IMR-90 (cell line): ENCODE data around the gene RERE. TPM values are rescaled to one million over a fixed set of nuclear protein-coding genes. Genes with fewer than 3 reads are reported as not detected.

Source experiments
- ATAC-seq: fragments of 200-7000 bp; cut with Tn5 transposase; 2 replicates; pipeline ENCODE4 v1.9.1; 2020; ENCODE audit warnings: low read depth, mild to moderate bottlenecking, moderate library complexity
- BruUV-seq: library from RNA; stranded (reverse); fragments of 400-500 nt; replicated peaks from 2 replicates; lab custom pipeline; 2021; lab: Mats Ljungman, UMichigan
- CTCF ChIA-PET: fragments of 300-600 bp; formaldehyde crosslinking; extraction: SDS; loops from one replicate; lab custom pipeline; 2021; ENCODE audit warnings: antibody characterized with exemption; lab: Yijun Ruan, JAX
- POLR2A ChIA-PET: fragments of 300-600 bp; sonication (Branson Sonifier 250); formaldehyde crosslinking; loops from one replicate; lab custom pipeline; 2022; ENCODE audit warnings: antibody characterized with exemption; ENCODE audit not compliant: unreplicated experiment; lab: Charles Lee
- DNase-seq: peaks from one replicate; pipeline ENCODE4 v3.0.0; 2013
- H2AFZ ChIP-seq: replicated peaks from 2 replicates; pipeline ENCODE3; 2013; ENCODE audit warnings: low read length, mild to moderate bottlenecking; ENCODE audit not compliant: poor library complexity
- H2AK5ac ChIP-seq: 2 replicates; pipeline ENCODE4 v1.6.1; 2013; ENCODE audit warnings: low read depth, low read length, inconsistent platforms
- H2AK9ac ChIP-seq: replicated peaks from 2 replicates; pipeline ENCODE3; 2013; ENCODE audit warnings: mild to moderate bottlenecking, low read depth, low read length, moderate library complexity; ENCODE audit not compliant: poor library complexity
- H2BK120ac ChIP-seq: 2 replicates; pipeline ENCODE4 v1.6.1; 2013; ENCODE audit warnings: low read depth, low read length, inconsistent platforms
- H2BK15ac ChIP-seq: 3 replicates; pipeline ENCODE4 v1.6.1; 2013; ENCODE audit warnings: low read depth, low read length, inconsistent platforms
- H2BK20ac ChIP-seq: 2 replicates; pipeline ENCODE4 v1.6.1; 2013; ENCODE audit warnings: low read depth, mild to moderate bottlenecking, inconsistent platforms, low read length, moderate library complexity
- H2BK5ac ChIP-seq: 2 replicates; pipeline ENCODE4 v1.6.1; 2013; ENCODE audit warnings: mild to moderate bottlenecking, low read depth, low read length, inconsistent platforms; ENCODE audit not compliant: poor library complexity, severe bottlenecking
- H3K14ac ChIP-seq: replicated peaks from 2 replicates; pipeline ENCODE4 v1.6.1; 2013; ENCODE audit warnings: low read depth, low read length, inconsistent platforms
- H3K18ac ChIP-seq: 2 replicates; pipeline ENCODE4 v1.6.1; 2013; ENCODE audit warnings: low read depth, low read length, control low read depth
- H3K23ac ChIP-seq: 2 replicates; pipeline ENCODE4 v1.6.1; 2013; ENCODE audit warnings: low read depth, low read length, inconsistent platforms
- H3K27ac ChIP-seq: 2 replicates; pipeline ENCODE4 v1.5.1; 2013; ENCODE audit warnings: mild to moderate bottlenecking, control low read depth, low read length; ENCODE audit not compliant: insufficient read depth
- H3K27me3 ChIP-seq: 2 replicates; pipeline ENCODE4 v1.6.1; 2013; ENCODE audit warnings: low read length; ENCODE audit not compliant: control insufficient read depth, insufficient read depth
- H3K36me3 ChIP-seq: 2 replicates; pipeline ENCODE4 v1.6.1; 2013; ENCODE audit warnings: low read length, mixed read lengths; ENCODE audit not compliant: control insufficient read depth, insufficient read depth
- H3K4ac ChIP-seq: 2 replicates; pipeline ENCODE4 v1.6.1; 2013; ENCODE audit warnings: low read depth, low read length, inconsistent platforms
- H3K4me1 ChIP-seq: 2 replicates; pipeline ENCODE4 v1.6.1; 2013; ENCODE audit warnings: low read length, mixed read lengths; ENCODE audit not compliant: control insufficient read depth, insufficient read depth
- H3K4me2 ChIP-seq: 2 replicates; pipeline ENCODE4 v1.6.1; 2013; ENCODE audit warnings: low read depth, mild to moderate bottlenecking, control low read depth, low read length, moderate library complexity
- H3K4me3 ChIP-seq: 2 replicates; pipeline ENCODE4 v1.5.1; 2013; ENCODE audit warnings: low read depth, mild to moderate bottlenecking, control low read depth, low read length, moderate library complexity; ENCODE audit not compliant: insufficient read depth
- H3K56ac ChIP-seq: 2 replicates; pipeline ENCODE4 v1.6.1; 2013; ENCODE audit warnings: low read length, inconsistent platforms; ENCODE audit not compliant: insufficient read depth; ENCODE audit errors: extremely low read depth
- H3K79me1 ChIP-seq, 2 experiments: 2 replicates each; pipeline ENCODE4 v1.6.1; 2013; ENCODE audit warnings: low read length in 2 of 2, inconsistent platforms in 1 of 2, low read depth in 1 of 2
- H3K9ac ChIP-seq: 2 replicates; pipeline ENCODE4 v1.6.1; 2013; ENCODE audit warnings: low read depth, low read length, control low read depth
- H3K9me1 ChIP-seq: 2 replicates; pipeline ENCODE4 v1.6.1; 2013; ENCODE audit warnings: low read length, inconsistent platforms; ENCODE audit not compliant: insufficient read depth
- H3K9me3 ChIP-seq: 2 replicates; pipeline ENCODE4 v1.6.1; 2013; ENCODE audit warnings: low read length; ENCODE audit not compliant: control insufficient read depth, insufficient read depth
- H4K20me1 ChIP-seq: 2 replicates; pipeline ENCODE4 v1.6.1; 2013; ENCODE audit warnings: low read length, inconsistent platforms; ENCODE audit not compliant: insufficient read depth
- H4K5ac ChIP-seq: 2 replicates; pipeline ENCODE4 v1.6.1; 2013; ENCODE audit warnings: mild to moderate bottlenecking, low read depth, low read length, control low read depth
- H4K8ac ChIP-seq, 2 experiments: 2 replicates each; pipeline ENCODE4 v1.6.1; 2013; ENCODE audit warnings: low read depth in 2 of 2, low read length in 2 of 2, control low read depth in 1 of 2, inconsistent platforms in 1 of 2
- H4K91ac ChIP-seq: 2 replicates; pipeline ENCODE4 v1.6.1; 2013; ENCODE audit warnings: low read depth, low read length, inconsistent platforms; ENCODE audit not compliant: insufficient read depth
- BHLHE40 ChIP-seq: fragments of 150-350 bp; IDR thresholded peaks from 2 replicates; pipeline ENCODE4 v1.6.1; 2016; ENCODE audit warnings: mild to moderate bottlenecking, low read depth, low read length
- CHD1 ChIP-seq: IDR thresholded peaks from 2 replicates; pipeline ENCODE4 v1.6.1; 2012; ENCODE audit warnings: low read depth, low read length, improper control_type of control experiment
- ELK1 ChIP-seq: fragments of 150-350 bp; IDR thresholded peaks from 2 replicates; pipeline ENCODE4 v1.6.1; 2016; ENCODE audit warnings: low read depth, mild to moderate bottlenecking, low read length, moderate library complexity, borderline replicate concordance
- FOS ChIP-seq: fragments of 150-350 bp; IDR thresholded peaks from 2 replicates; pipeline ENCODE4 v1.6.1; 2016; ENCODE audit warnings: low read depth, low read length
- MAFK ChIP-seq: IDR thresholded peaks from 2 replicates; pipeline ENCODE4 v1.6.1; 2012; ENCODE audit warnings: low read depth, low read length, improper control_type of control experiment
- MAZ ChIP-seq: IDR thresholded peaks from 2 replicates; pipeline ENCODE4 v1.6.1; 2012; ENCODE audit warnings: low read depth, mild to moderate bottlenecking, low read length, improper control_type of control experiment, moderate library complexity, borderline replicate concordance
- MXI1 ChIP-seq: IDR thresholded peaks from 2 replicates; pipeline ENCODE4 v1.6.1; 2012; ENCODE audit warnings: low read depth, mild to moderate bottlenecking, low read length, moderate library complexity, borderline replicate concordance
- NFE2L2 ChIP-seq: fragments of 150-350 bp; IDR thresholded peaks from 2 replicates; pipeline ENCODE4 v1.6.1; 2016; ENCODE audit warnings: low read depth, mild to moderate bottlenecking, low read length
- POLR2A ChIP-seq: IDR thresholded peaks from 2 replicates; pipeline ENCODE4 v1.6.1; 2012; ENCODE audit warnings: mild to moderate bottlenecking, low read depth, low read length
- RAD21 ChIP-seq: IDR thresholded peaks from 2 replicates; pipeline ENCODE4 v1.6.1; 2012; ENCODE audit warnings: low read length, improper control_type of control experiment
- RFX5 ChIP-seq: IDR thresholded peaks from 2 replicates; pipeline ENCODE4 v1.8.0; 2012; ENCODE audit warnings: low read depth, mild to moderate bottlenecking, low read length, moderate library complexity
- SMC3 ChIP-seq: fragments of 150-350 bp; IDR thresholded peaks from 2 replicates; pipeline ENCODE4 v1.6.1; 2016; ENCODE audit warnings: low read depth, mild to moderate bottlenecking, antibody characterized with exemption, low read length, moderate library complexity
- USF2 ChIP-seq: fragments of 150-350 bp; IDR thresholded peaks from 2 replicates; pipeline ENCODE4 v1.6.1; 2017; ENCODE audit warnings: mild to moderate bottlenecking, antibody characterized with exemption, low read length, low read depth
- WGBS, 2 experiments: methylation state at CpG; one replicate each; pipeline versions ENCODE4 v1.1.5 to v1.1.7; 2013; ENCODE audit warnings: missing lambda C conversion rate in 2 of 2; ENCODE audit not compliant: insufficient read length in 1 of 2; ENCODE audit errors: extremely low coverage in 2 of 2; 5-methylcytosine and 5-hydroxymethylcytosine counted together
- dilution Hi-C: fragments of 300-500 bp; cut with HindIII; formaldehyde crosslinking; loops from one replicate; pipeline ENCODE4 v1.14.3; 2018; ENCODE audit warnings: low sequenced_read_pairs; ENCODE audit not compliant: unreplicated experiment
- in situ Hi-C: fragments of 300-500 bp; cut with MboI; formaldehyde crosslinking; loops from 3 replicates; pipeline ENCODE4 v1.14.3; 2019; ENCODE audit warnings: low sequenced_read_pairs, inconsistent platforms, mixed read lengths
- intact Hi-C: fragments of 100-400 bp; cut with micrococcal nuclease; formaldehyde crosslinking; loops from 2 replicates; pipeline ENCODE4 v1.10.0; 2022
- polyA plus RNA-seq, 3 experiments: library from polyadenylated mRNA; depleted of rRNA; stranded (reverse); fragments of >200 nt; gene quantifications; 2 replicates each; pipeline ENCODE4 v1.2.3, GENCODE V29; 2012; ENCODE audit warnings: low replicate concordance in 1 of 3
- total RNA-seq: library from RNA; depleted of rRNA; stranded (reverse); fragments of >200 nt; gene quantifications from 2 replicates; pipeline ENCODE4 v1.2.3, GENCODE V29; 2012
- TF ChIP-seq, protein P1 (sequence below): conservative IDR thresholded peaks from 2 replicates; pipeline ENCODE4 v1.5.1; 2012; ENCODE audit warnings: mild to moderate bottlenecking, low read depth, low read length, improper control_type of control experiment

RERE gene
- total and polyA plus RNA-seq, 2 of the 4 experiments (the other 2 are of a cell fraction), result 11.5 to 25.1 TPM

GRCh38 chr1:8456308-8456912 lies 361.0 kb downstream of the RERE start:
- dilution Hi-C loops, result no loop called here
- intact Hi-C loops, result no loop called here
- Histone ChIP-seq H2BK120ac (peak overlapping the region; percentile 54), H2BK15ac (peak overlapping the region; percentile 53; the same call in 1 of the 3 replicates), H3K4me2 (peak overlapping the region; percentile 62), H2AFZ (no peak overlapping the region), H3K4me1 (peaks cover 25% of the 10 kb centered on the region), H3K56ac (no peak overlapping the region; the same call in 1 of the 2 replicates), H3K18ac (peak overlapping the region; percentile 72), H3K14ac (peak overlapping the region; percentile 55; the same call in 1 of the 2 replicates), H3K23ac (no peak overlapping the region; the same call in 1 of the 2 replicates), H2BK5ac (peak overlapping the region; percentile 91), H3K9me3 (no peaks in the 10 kb centered on the region), H3K9me1 (peaks cover 26% of the 10 kb centered on the region), H4K20me1 (peaks cover 11% of the 10 kb centered on the region; the same call in 1 of the 2 replicates), H3K4me3 (no peak overlapping the region), H3K27ac (peak overlapping the region; percentile 90), H3K9ac (peak overlapping the region; percentile 68; the same call in 1 of the 2 replicates), H3K4ac (peak overlapping the region; percentile 78), H3K27me3 (no peaks in the 10 kb centered on the region), H4K5ac (peak overlapping the region; percentile 71), H4K91ac (peak overlapping the region; percentile 48; the same call in 1 of the 2 replicates), H2AK9ac (no peak overlapping the region), H3K36me3 (peaks cover 2% of the 10 kb centered on the region; the same call in 1 of the 2 replicates), H3K79me1 (peaks cover 50 to 81% of the 10 kb centered on the region in 2 experiments), H2BK20ac (peak overlapping the region; percentile 74), H4K8ac (peak overlapping the region in 1 of 2 experiments; percentile 72; a peak in 3 of 4 replicates), H2AK5ac (peak overlapping the region; percentile 39; the same call in 1 of the 2 replicates)
- ChIA-PET POLR2A (no interaction called here), CTCF (interaction anchor here (1.5 kb wide), 1 partner anchor 47 kb away, joined by 3 read pairs; no protein-coding TSS in a partner anchor)
- in situ Hi-C loops, result no loop called here
- BruUV-seq, result no TSS peak
- WGBS, 2 experiments, result no CpG with 5 or more reads among the region's 4 CpGs
- ATAC-seq, result peak; percentile 89
- DNase-seq, result peak; percentile 82
- no peak for TF ChIP-seq RAD21
- 0 out of 2 replicates have a peak, but pooled peaks have one; percentile 50 for TF ChIP-seq RFX5
- TF ChIP-seq BHLHE40, result no peak
- no peak for TF ChIP-seq MXI1
- no peak for TF ChIP-seq ELK1
- no peak for TF ChIP-seq MAZ
- no peak for TF ChIP-seq MAFK
- no peak for TF ChIP-seq POLR2A
- no peak for TF ChIP-seq USF2
- TF ChIP-seq, protein P1, sequence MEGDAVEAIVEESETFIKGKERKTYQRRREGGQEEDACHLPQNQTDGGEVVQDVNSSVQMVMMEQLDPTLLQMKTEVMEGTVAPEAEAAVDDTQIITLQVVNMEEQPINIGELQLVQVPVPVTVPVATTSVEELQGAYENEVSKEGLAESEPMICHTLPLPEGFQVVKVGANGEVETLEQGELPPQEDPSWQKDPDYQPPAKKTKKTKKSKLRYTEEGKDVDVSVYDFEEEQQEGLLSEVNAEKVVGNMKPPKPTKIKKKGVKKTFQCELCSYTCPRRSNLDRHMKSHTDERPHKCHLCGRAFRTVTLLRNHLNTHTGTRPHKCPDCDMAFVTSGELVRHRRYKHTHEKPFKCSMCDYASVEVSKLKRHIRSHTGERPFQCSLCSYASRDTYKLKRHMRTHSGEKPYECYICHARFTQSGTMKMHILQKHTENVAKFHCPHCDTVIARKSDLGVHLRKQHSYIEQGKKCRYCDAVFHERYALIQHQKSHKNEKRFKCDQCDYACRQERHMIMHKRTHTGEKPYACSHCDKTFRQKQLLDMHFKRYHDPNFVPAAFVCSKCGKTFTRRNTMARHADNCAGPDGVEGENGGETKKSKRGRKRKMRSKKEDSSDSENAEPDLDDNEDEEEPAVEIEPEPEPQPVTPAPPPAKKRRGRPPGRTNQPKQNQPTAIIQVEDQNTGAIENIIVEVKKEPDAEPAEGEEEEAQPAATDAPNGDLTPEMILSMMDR, result no peak
- TF ChIP-seq CHD1, result no peak
- peak; percentile 59; the same call in 1 of the 2 replicates for TF ChIP-seq FOS
- no peak for TF ChIP-seq NFE2L2
- TF ChIP-seq SMC3, result no peak
